ENCODE data around the gene PPP5C.

PPP5C gene

GRCh38 chr19:46339446-46339845 lies 7.4 kb upstream of the PPP5C start:
- DNase-seq = no peak

GRCh38 chr19:46340051-46340659 lies 6.7 kb upstream of the PPP5C start:
- DNase-seq = no peak

- no peak for DNase-seq
These were observed 5.0 kb upstream of the PPP5C start for GRCh38 chr19:46341937-46342336.

- no peak for DNase-seq
These were observed 2.5 kb upstream of the PPP5C start for GRCh38 chr19:46344363-46344762.

- no peak for DNase-seq
These were observed 1.7 kb upstream of the PPP5C start for GRCh38 chr19:46345157-46345556.

GRCh38 chr19:46347572-46347883 lies 641 bp downstream of the PPP5C start:
- no peak for DNase-seq

GRCh38 chr19:46347985-46348384 lies 1.1 kb downstream of the PPP5C start:
- no peak for DNase-seq

- DNase-seq = no peak
These were observed 2.6 kb downstream of the PPP5C start for GRCh38 chr19:46349311-46349993.

- no peak for DNase-seq
These were observed 3.3 kb downstream of the PPP5C start for GRCh38 chr19:46350029-46350757.

GRCh38 chr19:46350758-46351159 lies 3.9 kb downstream of the PPP5C start:
- DNase-seq = peak; percentile 66

- peak; percentile 67 for DNase-seq
These were observed 4.6 kb downstream of the PPP5C start for GRCh38 chr19:46351241-46352041.

GRCh38 chr19:46353730-46354528 lies 7.0 kb downstream of the PPP5C start:
- no peak for DNase-seq

GRCh38 chr19:46355234-46356148 lies 8.6 kb downstream of the PPP5C start:
- DNase-seq = peak; percentile 36

- peak; percentile 14 for DNase-seq
These were observed 9.5 kb downstream of the PPP5C start for GRCh38 chr19:46356149-46357055.

- DNase-seq = no peak
These were observed 11.1 kb downstream of the PPP5C start for GRCh38 chr19:46357846-46358583.

- no peak for DNase-seq
These were observed 15.0 kb downstream of the PPP5C start for GRCh38 chr19:46361915-46362314.

- no peak for DNase-seq
These were observed 17.5 kb downstream of the PPP5C start for GRCh38 chr19:46364359-46364758.

- DNase-seq = no peak
These were observed 18.7 kb downstream of the PPP5C start for GRCh38 chr19:46365561-46365960.

- no peak for DNase-seq
These were observed 19.9 kb downstream of the PPP5C start for GRCh38 chr19:46366620-46367292.

Measured in activated effector memory CD4-positive, alpha-beta T cell treated with anti-CD3 and anti-CD28 coated beads, Interleukin-2, amount 50 U/mL, for 16 hours (primary cell).